ENCODE results near the gene EMILIN2. TPM values are rescaled to one million over a fixed set of nuclear protein-coding genes. Genes with fewer than 3 reads are reported as not detected.
"Not testable (repeated sequence)": the region's sequence is repeated elsewhere in the genome, so short reads cannot be mapped to it uniquely, and the experiment has no call there.

The EMILIN2 gene
- polyA plus RNA-seq, 1 donor (not counting 4 experiments of a cell fraction or from before 2014, with no cell fraction given), result 0.07 TPM

DNA sequence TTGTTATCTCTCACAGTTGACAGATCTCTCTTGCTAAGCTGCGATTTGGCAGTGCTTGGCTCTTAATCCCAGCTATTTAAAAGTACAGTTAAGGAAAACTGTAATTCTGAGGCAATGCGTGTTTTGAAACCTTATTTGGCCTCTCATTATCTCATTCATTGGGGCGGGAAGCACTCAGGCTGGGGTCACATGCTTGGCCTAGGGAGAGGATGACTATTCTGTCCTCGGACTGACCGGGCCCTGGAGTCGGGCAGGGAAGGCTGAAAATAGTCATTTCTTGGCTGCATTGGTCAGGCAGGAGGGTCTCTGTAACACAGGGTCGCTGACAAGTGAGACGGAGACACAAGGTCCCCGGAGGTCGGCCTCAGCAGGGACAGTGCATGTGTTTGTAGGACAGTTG lies 20.2 kb upstream of the EMILIN2 start:
- no peak for DNase-seq (ENCODE audit: low read depth, low spot score)
- Histone ChIP-seq H2AFZ (ENCODE audit: control insufficient read depth, low read length) (no peak overlapping the region), H3K9ac (ENCODE audit: control insufficient read depth, extremely low read depth, insufficient read depth, low read length) (no peak overlapping the region), H3K4me3 (ENCODE audit: control insufficient read depth in 2 of 3, extremely low read depth in 1 of 3, insufficient read depth in 2 of 3, low read depth in 1 of 3, low read length in 3 of 3) (no peak overlapping the region), H3K27me3 (ENCODE audit: control insufficient read depth, extremely low read depth, insufficient read depth, low read length) (no peaks in the 10 kb centered on the region), H3K4me2 (ENCODE audit: control insufficient read depth, extremely low read depth, insufficient read depth, low read depth, low read length) (no peak overlapping the region), H3K36me3 (ENCODE audit: control insufficient read depth in 2 of 2, extremely low read depth in 1 of 2, insufficient read depth in 2 of 2, low read length in 2 of 2) (no peaks in the 10 kb centered on the region), H3K4me1 (ENCODE audit: control insufficient read depth, extremely low read depth, insufficient read depth, low read length) (no peaks in the 10 kb centered on the region), H4K20me1 (ENCODE audit: control insufficient read depth, extremely low read depth, insufficient read depth, low read length) (no peaks in the 10 kb centered on the region), H3K79me2 (ENCODE audit: control insufficient read depth, insufficient read depth, low read length) (no peaks in the 10 kb centered on the region), H3K9me3 (ENCODE audit: control insufficient read depth, low read depth, low read length) (no peaks in the 10 kb centered on the region), H3K27ac (ENCODE audit: control insufficient read depth, insufficient read depth, low read length) (no peak overlapping the region), H3K9me1 (ENCODE audit: control insufficient read depth, extremely low read depth, insufficient read depth, low read length) (no peaks in the 10 kb centered on the region)
- no peak for FAIRE-seq
- dilution Hi-C loops (cut with MboI; ENCODE audit: extremely low pct_ligation_motif_present, low sequenced_read_pairs), result no loop called here
- no peak for TF ChIP-seq EZH2 (IDR thresholded peaks at IDR 0.05; ENCODE audit: low read length)
- TF ChIP-seq, protein P1, sequence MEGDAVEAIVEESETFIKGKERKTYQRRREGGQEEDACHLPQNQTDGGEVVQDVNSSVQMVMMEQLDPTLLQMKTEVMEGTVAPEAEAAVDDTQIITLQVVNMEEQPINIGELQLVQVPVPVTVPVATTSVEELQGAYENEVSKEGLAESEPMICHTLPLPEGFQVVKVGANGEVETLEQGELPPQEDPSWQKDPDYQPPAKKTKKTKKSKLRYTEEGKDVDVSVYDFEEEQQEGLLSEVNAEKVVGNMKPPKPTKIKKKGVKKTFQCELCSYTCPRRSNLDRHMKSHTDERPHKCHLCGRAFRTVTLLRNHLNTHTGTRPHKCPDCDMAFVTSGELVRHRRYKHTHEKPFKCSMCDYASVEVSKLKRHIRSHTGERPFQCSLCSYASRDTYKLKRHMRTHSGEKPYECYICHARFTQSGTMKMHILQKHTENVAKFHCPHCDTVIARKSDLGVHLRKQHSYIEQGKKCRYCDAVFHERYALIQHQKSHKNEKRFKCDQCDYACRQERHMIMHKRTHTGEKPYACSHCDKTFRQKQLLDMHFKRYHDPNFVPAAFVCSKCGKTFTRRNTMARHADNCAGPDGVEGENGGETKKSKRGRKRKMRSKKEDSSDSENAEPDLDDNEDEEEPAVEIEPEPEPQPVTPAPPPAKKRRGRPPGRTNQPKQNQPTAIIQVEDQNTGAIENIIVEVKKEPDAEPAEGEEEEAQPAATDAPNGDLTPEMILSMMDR (optimal IDR thresholded peaks at IDR 0.05 in 1 of 3, IDR thresholded peaks at IDR 0.05 in 1 of 3, conservative IDR thresholded peaks at IDR 0.05 in 1 of 3; ENCODE audit: extremely low read depth in 1 of 3, insufficient read depth in 2 of 3, low read length in 3 of 3), result no peak

DNA sequence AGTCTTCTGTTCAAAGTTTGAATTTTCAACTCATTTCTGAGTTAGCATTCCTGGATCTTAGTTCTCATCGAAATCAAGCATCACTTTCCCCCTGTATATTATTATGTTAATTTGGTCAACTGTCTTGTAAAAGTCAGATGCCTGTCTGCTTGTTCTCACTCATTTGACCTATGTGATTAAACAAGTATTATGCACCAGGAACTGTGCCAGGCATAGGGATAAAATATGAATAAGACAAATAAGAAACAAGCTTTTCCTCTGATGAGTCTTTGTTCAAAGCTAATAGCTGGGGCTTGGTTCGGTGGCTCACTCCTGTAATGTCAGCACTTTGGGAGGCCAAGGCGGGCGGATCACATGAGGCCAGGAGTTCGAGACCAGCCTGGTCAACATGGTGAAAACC lies 19.7 kb upstream of the EMILIN2 start:
- dilution Hi-C loops (cut with MboI; ENCODE audit: extremely low pct_ligation_motif_present, low sequenced_read_pairs), result no loop called here
- no peak for DNase-seq (ENCODE audit: low read depth, low spot score)
- Histone ChIP-seq H3K36me3 (ENCODE audit: control insufficient read depth in 2 of 2, extremely low read depth in 1 of 2, insufficient read depth in 2 of 2, low read length in 2 of 2) (no peaks in the 10 kb centered on the region), H3K4me1 (ENCODE audit: control insufficient read depth, extremely low read depth, insufficient read depth, low read length) (no peaks in the 10 kb centered on the region), H3K79me2 (ENCODE audit: control insufficient read depth, insufficient read depth, low read length) (no peaks in the 10 kb centered on the region), H3K9ac (ENCODE audit: control insufficient read depth, extremely low read depth, insufficient read depth, low read length) (no peak overlapping the region), H3K27ac (ENCODE audit: control insufficient read depth, insufficient read depth, low read length) (no peak overlapping the region), H3K4me2 (ENCODE audit: control insufficient read depth, extremely low read depth, insufficient read depth, low read depth, low read length) (no peak overlapping the region), H3K9me1 (ENCODE audit: control insufficient read depth, extremely low read depth, insufficient read depth, low read length) (no peaks in the 10 kb centered on the region), H4K20me1 (ENCODE audit: control insufficient read depth, extremely low read depth, insufficient read depth, low read length) (no peaks in the 10 kb centered on the region), H3K27me3 (ENCODE audit: control insufficient read depth, extremely low read depth, insufficient read depth, low read length) (no peaks in the 10 kb centered on the region), H2AFZ (ENCODE audit: control insufficient read depth, low read length) (no peak overlapping the region), H3K4me3 (ENCODE audit: control insufficient read depth in 2 of 3, extremely low read depth in 1 of 3, insufficient read depth in 2 of 3, low read depth in 1 of 3, low read length in 3 of 3) (no peak overlapping the region), H3K9me3 (ENCODE audit: control insufficient read depth, low read depth, low read length) (no peaks in the 10 kb centered on the region)
- FAIRE-seq, result no peak
- TF ChIP-seq, protein P1 (optimal IDR thresholded peaks at IDR 0.05 in 1 of 3, IDR thresholded peaks at IDR 0.05 in 1 of 3, conservative IDR thresholded peaks at IDR 0.05 in 1 of 3; ENCODE audit: extremely low read depth in 1 of 3, insufficient read depth in 2 of 3, low read length in 3 of 3), result no peak
- TF ChIP-seq EZH2 (IDR thresholded peaks at IDR 0.05; ENCODE audit: low read length), result no peak

DNA sequence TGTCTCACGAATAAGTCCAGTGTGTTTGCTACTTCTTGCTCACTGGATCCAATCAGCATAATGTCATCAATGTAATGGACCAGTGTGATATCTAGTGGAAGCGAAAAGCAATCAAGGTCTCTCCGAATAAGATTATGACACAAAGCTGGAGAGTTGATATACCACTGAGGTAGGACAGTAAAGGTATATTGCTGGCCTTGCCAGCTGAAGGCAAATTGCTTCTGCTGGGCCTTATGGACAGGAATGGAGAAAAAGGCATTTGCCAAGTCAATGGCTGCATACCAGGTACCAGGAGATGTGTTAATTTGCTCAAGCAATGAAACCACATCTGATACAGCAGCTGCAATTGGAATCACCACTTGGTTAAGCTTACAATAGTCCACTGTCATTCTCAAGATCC lies 10.7 kb upstream of the EMILIN2 start:
- dilution Hi-C loops (cut with MboI; ENCODE audit: extremely low pct_ligation_motif_present, low sequenced_read_pairs), result not testable (repeated sequence)

DNA sequence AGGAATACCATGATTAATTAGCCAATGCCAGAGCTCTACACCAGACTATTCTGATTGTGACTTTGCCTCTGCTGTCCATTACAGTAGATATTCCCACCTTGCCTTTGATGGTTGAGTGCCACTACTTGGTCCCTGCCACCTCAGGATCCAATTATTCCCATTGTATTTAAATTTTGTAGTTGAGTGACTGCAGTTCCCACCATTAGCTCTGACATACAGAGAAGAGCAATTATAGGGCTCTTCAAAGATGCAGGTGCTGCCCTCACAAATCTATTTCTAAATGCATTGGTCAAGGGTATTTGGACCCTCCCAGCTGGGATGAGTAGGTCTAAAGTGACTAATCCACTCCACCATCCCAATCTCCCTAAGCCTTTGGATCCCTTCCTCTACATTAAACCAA lies 9.5 kb upstream of the EMILIN2 start:
- not testable (repeated sequence) for H3K4me2 ChIP-seq (ENCODE audit: control insufficient read depth, extremely low read depth, insufficient read depth, low read depth, low read length); FAIRE-seq

More for the DNA sequence above, 10.7 kb upstream of the EMILIN2 start:
- not testable (repeated sequence) for H3K27ac ChIP-seq (ENCODE audit: control insufficient read depth, insufficient read depth, low read length); H3K9ac ChIP-seq (ENCODE audit: control insufficient read depth, extremely low read depth, insufficient read depth, low read length); H3K4me1 ChIP-seq (ENCODE audit: control insufficient read depth, extremely low read depth, insufficient read depth, low read length); H2AFZ ChIP-seq (ENCODE audit: control insufficient read depth, low read length); FAIRE-seq; H4K20me1 ChIP-seq (ENCODE audit: control insufficient read depth, extremely low read depth, insufficient read depth, low read length); H3K4me2 ChIP-seq (ENCODE audit: control insufficient read depth, extremely low read depth, insufficient read depth, low read depth, low read length); H3K79me2 ChIP-seq (ENCODE audit: control insufficient read depth, insufficient read depth, low read length); H3K36me3 ChIP-seq (ENCODE audit: control insufficient read depth in 2 of 2, extremely low read depth in 1 of 2, insufficient read depth in 2 of 2, low read length in 2 of 2); H3K4me3 ChIP-seq (ENCODE audit: control insufficient read depth in 2 of 3, extremely low read depth in 1 of 3, insufficient read depth in 2 of 3, low read depth in 1 of 3, low read length in 3 of 3); H3K9me1 ChIP-seq (ENCODE audit: control insufficient read depth, extremely low read depth, insufficient read depth, low read length); H3K27me3 ChIP-seq (ENCODE audit: control insufficient read depth, extremely low read depth, insufficient read depth, low read length); DNase-seq (ENCODE audit: low read depth, low spot score); H3K9me3 ChIP-seq (ENCODE audit: control insufficient read depth, low read depth, low read length)

More for the DNA sequence above, 9.5 kb upstream of the EMILIN2 start:
- DNase-seq (ENCODE audit: low read depth, low spot score); H3K9me3 ChIP-seq (ENCODE audit: control insufficient read depth, low read depth, low read length); H4K20me1 ChIP-seq (ENCODE audit: control insufficient read depth, extremely low read depth, insufficient read depth, low read length); dilution Hi-C loops (cut with MboI; ENCODE audit: extremely low pct_ligation_motif_present, low sequenced_read_pairs); H3K36me3 ChIP-seq (ENCODE audit: control insufficient read depth in 2 of 2, extremely low read depth in 1 of 2, insufficient read depth in 2 of 2, low read length in 2 of 2); H3K27ac ChIP-seq (ENCODE audit: control insufficient read depth, insufficient read depth, low read length); H3K27me3 ChIP-seq (ENCODE audit: control insufficient read depth, extremely low read depth, insufficient read depth, low read length); H3K4me3 ChIP-seq (ENCODE audit: control insufficient read depth in 2 of 3, extremely low read depth in 1 of 3, insufficient read depth in 2 of 3, low read depth in 1 of 3, low read length in 3 of 3); H2AFZ ChIP-seq (ENCODE audit: control insufficient read depth, low read length); H3K79me2 ChIP-seq (ENCODE audit: control insufficient read depth, insufficient read depth, low read length); H3K9me1 ChIP-seq (ENCODE audit: control insufficient read depth, extremely low read depth, insufficient read depth, low read length); H3K9ac ChIP-seq (ENCODE audit: control insufficient read depth, extremely low read depth, insufficient read depth, low read length); H3K4me1 ChIP-seq (ENCODE audit: control insufficient read depth, extremely low read depth, insufficient read depth, low read length): not testable (repeated sequence)

Data from keratinocyte (primary cell).